Measurements from ENCODE around the gene EAF1.

Gene EAF1

GRCh38 chr3:15450438-15451215 lies 23.2 kb downstream of the EAF1 start:
- ChIA-PET CTCF (no interaction called here), POLR2A (no interaction called here)
- TF ChIP-seq ARNT (IDR thresholded peaks at IDR 0.05), result no peak
- TF ChIP-seq LEF1 (IDR thresholded peaks at IDR 0.05; ENCODE audit: borderline replicate concordance), result no peak
- no peak for TF ChIP-seq CTBP1 (IDR thresholded peaks at IDR 0.05; ENCODE audit: borderline replicate concordance)
- TF ChIP-seq TARDBP (IDR thresholded peaks at IDR 0.05), result no peak
- no peak for TF ChIP-seq ELF4 (IDR thresholded peaks at IDR 0.05)
- TF ChIP-seq PKNOX1 (IDR thresholded peaks at IDR 0.05), result no peak
- TF ChIP-seq SUZ12 (IDR thresholded peaks at IDR 0.05), result no peak
- no peak for TF ChIP-seq FOXK2 (IDR thresholded peaks at IDR 0.05)
- no peak for TF ChIP-seq HDGF (IDR thresholded peaks at IDR 0.05; ENCODE audit: borderline replicate concordance)
- TF ChIP-seq FOXA1 (IDR thresholded peaks at IDR 0.05), result no peak
- TF ChIP-seq L3MBTL2 (conservative IDR thresholded peaks at IDR 0.05), result no peak
- TF ChIP-seq BHLHE40 (IDR thresholded peaks at IDR 0.05; ENCODE audit: borderline replicate concordance), result no peak
- no peak for TF ChIP-seq FOXM1 (IDR thresholded peaks at IDR 0.05; ENCODE audit: borderline replicate concordance)
- TF ChIP-seq ZNF384 (IDR thresholded peaks at IDR 0.05), result no peak
- TF ChIP-seq SP1 (IDR thresholded peaks at IDR 0.05), result no peak
- no peak for DNase-seq (ENCODE audit: extremely low spot score)

- ChIA-PET CTCF (no interaction called here), POLR2A (no interaction called here)
- TF ChIP-seq HDGF (IDR thresholded peaks at IDR 0.05; ENCODE audit: borderline replicate concordance) (no peak), FOXA1 (IDR thresholded peaks at IDR 0.05) (no peak), L3MBTL2 (conservative IDR thresholded peaks at IDR 0.05) (no peak), NFRKB (IDR thresholded peaks at IDR 0.05) (no peak), FOXM1 (IDR thresholded peaks at IDR 0.05; ENCODE audit: borderline replicate concordance) (no peak), ZNF384 (IDR thresholded peaks at IDR 0.05) (no peak), TARDBP (IDR thresholded peaks at IDR 0.05) (no peak), LEF1 (IDR thresholded peaks at IDR 0.05; ENCODE audit: borderline replicate concordance) (no peak), FOXK2 (IDR thresholded peaks at IDR 0.05) (no peak), SUZ12 (IDR thresholded peaks at IDR 0.05) (no peak), PKNOX1 (IDR thresholded peaks at IDR 0.05) (no peak), ELF4 (IDR thresholded peaks at IDR 0.05) (no peak), SP1 (IDR thresholded peaks at IDR 0.05) (no peak), ARNT (IDR thresholded peaks at IDR 0.05) (no peak), BHLHE40 (IDR thresholded peaks at IDR 0.05; ENCODE audit: borderline replicate concordance) (no peak), CTBP1 (IDR thresholded peaks at IDR 0.05; ENCODE audit: borderline replicate concordance) (no peak)
- DNase-seq (ENCODE audit: extremely low spot score), result no peak
Observed at GRCh38 chr3:15451216-15452113, 24.1 kb downstream of the EAF1 start.

- CTCF ChIA-PET, result no interaction called here
- POLR2A ChIA-PET, result no interaction called here
- no peak for DNase-seq (ENCODE audit: extremely low spot score)
- TF ChIP-seq PKNOX1 (IDR thresholded peaks at IDR 0.05) (no peak), ARNT (IDR thresholded peaks at IDR 0.05) (no peak), SP1 (IDR thresholded peaks at IDR 0.05) (no peak), LEF1 (IDR thresholded peaks at IDR 0.05; ENCODE audit: borderline replicate concordance) (no peak), SUZ12 (IDR thresholded peaks at IDR 0.05) (no peak), ELF4 (IDR thresholded peaks at IDR 0.05) (no peak), FOXM1 (IDR thresholded peaks at IDR 0.05; ENCODE audit: borderline replicate concordance) (no peak)
Observed at GRCh38 chr3:15452156-15452555, 24.8 kb downstream of the EAF1 start.

- DNase-seq (ENCODE audit: extremely low spot score), result no peak
- POLR2A ChIA-PET, result no interaction called here
Observed at GRCh38 chr3:15452961-15453360, 25.6 kb downstream of the EAF1 start.

GRCh38 chr3:15453501-15453900 lies 26.1 kb downstream of the EAF1 start:
- CTCF ChIA-PET, result no interaction called here
- POLR2A ChIA-PET, result no interaction called here
- no peak for DNase-seq (ENCODE audit: extremely low spot score)
- TF ChIP-seq NFRKB (IDR thresholded peaks at IDR 0.05) (no peak), ARNT (IDR thresholded peaks at IDR 0.05) (no peak), SUZ12 (IDR thresholded peaks at IDR 0.05) (no peak), ELF4 (IDR thresholded peaks at IDR 0.05) (no peak)

More at GRCh38 chr3:15452961-15453360, 25.6 kb downstream of the EAF1 start:
- no peak for TF ChIP-seq HDGF (IDR thresholded peaks at IDR 0.05; ENCODE audit: borderline replicate concordance)
- no peak for TF ChIP-seq FOXM1 (IDR thresholded peaks at IDR 0.05; ENCODE audit: borderline replicate concordance)
- TF ChIP-seq CTBP1 (IDR thresholded peaks at IDR 0.05; ENCODE audit: borderline replicate concordance), result no peak
- TF ChIP-seq ELF4 (IDR thresholded peaks at IDR 0.05), result no peak
- no peak for TF ChIP-seq NFRKB (IDR thresholded peaks at IDR 0.05)
- TF ChIP-seq L3MBTL2 (conservative IDR thresholded peaks at IDR 0.05), result no peak
- TF ChIP-seq BHLHE40 (IDR thresholded peaks at IDR 0.05; ENCODE audit: borderline replicate concordance), result no peak
- TF ChIP-seq FOXK2 (IDR thresholded peaks at IDR 0.05), result no peak
- no peak for TF ChIP-seq ARNT (IDR thresholded peaks at IDR 0.05)
- no peak for TF ChIP-seq FOXA1 (IDR thresholded peaks at IDR 0.05)
- CTCF ChIA-PET, result no interaction called here

Measured in HEK293T (cell line).